SK-N-SH (cell line): Measurements from ENCODE around the gene ABHD1. TPM values are rescaled to one million over a fixed set of nuclear protein-coding genes. Genes with fewer than 3 reads are reported as not detected.

ENCODE experiments used
- CHD2 ChIP-seq: fragments of 150-350 bp; IDR thresholded peaks from 2 replicates; pipeline ENCODE4 v1.6.1; 2018; ENCODE audit warnings: low read length; ENCODE audit not compliant: partially characterized antibody
- CTCF ChIP-seq: fragments of 200-600 bp; sonication (generic); IDR thresholded peaks from 2 replicates; pipeline ENCODE4 v1.6.1; 2017; ENCODE audit warnings: antibody characterized with exemption, mild to moderate bottlenecking, moderate library complexity
- EZH2phosphoT487 ChIP-seq: fragments of 200-600 bp; sonication (generic); IDR thresholded peaks from 2 replicates; pipeline ENCODE4 v1.6.1; 2017; ENCODE audit warnings: low read depth, mixed run types, mild to moderate bottlenecking, antibody characterized with exemption, moderate library complexity, borderline replicate concordance
- FOSL2 ChIP-seq: IDR thresholded peaks from 2 replicates; pipeline ENCODE4 v1.4.0; 2012; ENCODE audit warnings: low read depth, mild to moderate bottlenecking, moderate library complexity, borderline replicate concordance
- FOXJ3 ChIP-seq: sonication (generic); formaldehyde crosslinking; IDR thresholded peaks from 2 replicates; pipeline ENCODE4 v1.5.1; 2020; ENCODE audit warnings: mild to moderate bottlenecking, missing genetic modification reagents
- FOXM1 ChIP-seq: IDR thresholded peaks from 2 replicates; pipeline ENCODE4 v1.4.0; 2012; ENCODE audit warnings: low read depth, mild to moderate bottlenecking
- GABPA ChIP-seq: IDR thresholded peaks from 2 replicates; pipeline ENCODE4 v1.4.0; 2012; ENCODE audit warnings: low read depth, mild to moderate bottlenecking
- GATA2 ChIP-seq: sonication (generic); formaldehyde crosslinking; IDR thresholded peaks from 2 replicates; pipeline ENCODE4 v1.5.0; 2020; ENCODE audit warnings: mild to moderate bottlenecking, missing genetic modification reagents
- JUND ChIP-seq: IDR thresholded peaks from 2 replicates; pipeline ENCODE4 v1.4.0; 2012
- MEF2A ChIP-seq: IDR thresholded peaks from 2 replicates; pipeline ENCODE4 v1.4.0; 2012; ENCODE audit warnings: low read depth, borderline replicate concordance
- NFIC ChIP-seq: IDR thresholded peaks from 2 replicates; pipeline ENCODE4 v1.4.0; 2012; ENCODE audit warnings: borderline replicate concordance
- PBX3 ChIP-seq: IDR thresholded peaks from 2 replicates; pipeline ENCODE4; 2012
- POLR2AphosphoS5 ChIP-seq: IDR thresholded peaks from 2 replicates; pipeline ENCODE4 v1.6.1; 2012; ENCODE audit warnings: low read depth, low read length
- REST ChIP-seq: IDR thresholded peaks from 2 replicates; pipeline ENCODE4 v1.6.1; 2012; ENCODE audit warnings: mild to moderate bottlenecking, low read depth, low read length, moderate library complexity
- RFX5 ChIP-seq: IDR thresholded peaks from 2 replicates; pipeline ENCODE4 v1.6.1; 2012; ENCODE audit warnings: mild to moderate bottlenecking, improper control_type of control experiment, low read length
- SIN3A ChIP-seq: IDR thresholded peaks from 2 replicates; pipeline ENCODE4 v1.6.1; 2012; ENCODE audit warnings: low read depth, mild to moderate bottlenecking, low read length, moderate library complexity, borderline replicate concordance
- TAF1 ChIP-seq: IDR thresholded peaks from 2 replicates; pipeline ENCODE4 v1.6.1; 2012; ENCODE audit warnings: low read depth, mild to moderate bottlenecking, low read length, moderate library complexity, borderline replicate concordance
- TCF12 ChIP-seq: IDR thresholded peaks from 2 replicates; pipeline ENCODE4 v1.4.0; 2012
- TEAD4 ChIP-seq: IDR thresholded peaks from 2 replicates; pipeline ENCODE4 v1.4.0; 2012; ENCODE audit warnings: mild to moderate bottlenecking, borderline replicate concordance; ENCODE audit not compliant: insufficient read depth
- USF1 ChIP-seq: IDR thresholded peaks from 2 replicates; pipeline ENCODE4 v1.4.0; 2012; ENCODE audit warnings: low read depth, borderline replicate concordance
- YY1 ChIP-seq: IDR thresholded peaks from 2 replicates; pipeline ENCODE4 v1.4.0; 2012; ENCODE audit warnings: low read depth, mild to moderate bottlenecking
- ZBTB33 ChIP-seq: IDR thresholded peaks from 2 replicates; pipeline ENCODE4 v1.4.0; 2012; ENCODE audit warnings: low read depth, borderline replicate concordance
- polyA plus RNA-seq, 3 experiments: library from polyadenylated mRNA; depleted of rRNA; stranded (reverse); fragments of >200 nt; gene quantifications; 2 replicates each; pipeline ENCODE4 v1.2.3, GENCODE V29; 2012

The ABHD1 gene
- polyA plus RNA-seq, 1 of the 3 experiments (the other 2 are of a cell fraction): 3.3 TPM

GRCh38 chr2:27078267-27079194 lies 45.1 kb upstream of the ABHD1 start, which contains the start of gene EMILIN1 (continued):
- TF ChIP-seq PBX3 (peak; percentile 56), TCF12 (peak; percentile 99), YY1 (0 out of 2 replicates have a peak, but pooled peaks have one; percentile 58), CTCF (peak; percentile 24), MEF2A (no peak), TEAD4 (peak; percentile 67; the same call in 1 of the 2 replicates), EZH2phosphoT487 (no peak), POLR2AphosphoS5 (peak; percentile 88), JUND (no peak; the same call in 1 of the 2 replicates), NFIC (peak; percentile 91), TAF1 (peak; percentile 68), SIN3A (peak; percentile 86; the same call in 1 of the 2 replicates), CHD2 (peak; percentile 96), GATA2 (CRISPR knock-in tag) (no peak), RFX5 (no peak), ZBTB33 (no peak), GABPA (peak; percentile 30), FOXJ3 (peak; percentile 91), FOSL2 (no peak; the same call in 1 of the 2 replicates), USF1 (0 out of 2 replicates have a peak, but pooled peaks have one; percentile 64), FOXM1 (no peak; the same call in 1 of the 2 replicates), REST (0 out of 2 replicates have a peak, but pooled peaks have one; percentile 66)
- TF ChIP-seq, all 33 proteins: peak for 20
